DND-41 (cell line): ENCODE measurements around the gene PI4KA.

Source experiments
- ATAC-seq: fragments of 200-7000 bp; cut with Tn5 transposase; 3 replicates; pipeline ENCODE4 v1.9.1; 2021; ENCODE audit warnings: low read depth; ENCODE audit not compliant: insufficient read depth
- DNase-seq: peaks from one replicate; pipeline ENCODE4 v3.0.0-alpha.2; 2020
- H2AFZ ChIP-seq: 2 replicates; pipeline ENCODE4 v1.6.0; 2012; ENCODE audit warnings: low read depth, low read length
- H3K27ac ChIP-seq: 2 replicates; pipeline ENCODE4 v1.5.1; 2012; ENCODE audit warnings: low read length, inconsistent platforms
- H3K27me3 ChIP-seq: fragments of 200-600 bp; sonication (generic); 2 replicates; pipeline ENCODE4 v1.6.0; 2012; ENCODE audit warnings: low read length, mild to moderate bottlenecking, inconsistent platforms; ENCODE audit not compliant: insufficient read depth, poor library complexity
- H3K36me3 ChIP-seq: 2 replicates; pipeline ENCODE4 v1.5.1; 2012; ENCODE audit warnings: low read length, inconsistent platforms; ENCODE audit not compliant: insufficient read depth
- H3K4me1 ChIP-seq: 2 replicates; pipeline ENCODE4 v1.5.1; 2012; ENCODE audit warnings: mild to moderate bottlenecking, low read length; ENCODE audit not compliant: insufficient read depth
- H3K4me2 ChIP-seq: 2 replicates; pipeline ENCODE4 v1.6.0; 2012; ENCODE audit warnings: mild to moderate bottlenecking, moderate library complexity, low read length, inconsistent platforms; ENCODE audit not compliant: insufficient read depth
- H3K4me3 ChIP-seq, 2 experiments: fragments of 200-600 bp in 1 of 2; shearing (Covaris generic) in 1 of 2; 2 replicates each; pipeline ENCODE4 v1.5.1; 2012 to 2016; ENCODE audit warnings: inconsistent platforms in 2 of 2, low read length in 2 of 2, mild to moderate bottlenecking in 2 of 2, low read depth in 1 of 2, moderate library complexity in 1 of 2
- H3K79me2 ChIP-seq: 2 replicates; pipeline ENCODE4 v1.6.0; 2012; ENCODE audit warnings: low read length, inconsistent platforms; ENCODE audit not compliant: insufficient read depth
- H3K9ac ChIP-seq: 2 replicates; pipeline ENCODE4 v1.6.0; 2012; ENCODE audit warnings: low read depth, mild to moderate bottlenecking, inconsistent platforms, low read length, moderate library complexity
- H3K9me3 ChIP-seq: 2 replicates; pipeline ENCODE4 v1.5.1; 2012; ENCODE audit warnings: low read length, moderate library complexity, mild to moderate bottlenecking, inconsistent platforms; ENCODE audit not compliant: insufficient read depth, severe bottlenecking
- H4K20me1 ChIP-seq: 2 replicates; pipeline ENCODE4 v1.6.0; 2012; ENCODE audit warnings: low read length; ENCODE audit not compliant: insufficient read depth
- EZH2 ChIP-seq: IDR thresholded peaks from 3 replicates; pipeline ENCODE4 v1.6.1; 2012; ENCODE audit warnings: borderline replicate concordance, low read depth, mild to moderate bottlenecking, moderate library complexity, low read length, inconsistent platforms; ENCODE audit not compliant: severe bottlenecking
- TF ChIP-seq, protein P1 (sequence below): IDR thresholded peaks from 2 replicates; pipeline ENCODE4 v1.5.1; 2012; ENCODE audit warnings: borderline replicate concordance, low read length, moderate library complexity, mild to moderate bottlenecking; ENCODE audit not compliant: poor library complexity, severe bottlenecking; ENCODE audit errors: extremely low read depth

The PI4KA gene

DNA sequence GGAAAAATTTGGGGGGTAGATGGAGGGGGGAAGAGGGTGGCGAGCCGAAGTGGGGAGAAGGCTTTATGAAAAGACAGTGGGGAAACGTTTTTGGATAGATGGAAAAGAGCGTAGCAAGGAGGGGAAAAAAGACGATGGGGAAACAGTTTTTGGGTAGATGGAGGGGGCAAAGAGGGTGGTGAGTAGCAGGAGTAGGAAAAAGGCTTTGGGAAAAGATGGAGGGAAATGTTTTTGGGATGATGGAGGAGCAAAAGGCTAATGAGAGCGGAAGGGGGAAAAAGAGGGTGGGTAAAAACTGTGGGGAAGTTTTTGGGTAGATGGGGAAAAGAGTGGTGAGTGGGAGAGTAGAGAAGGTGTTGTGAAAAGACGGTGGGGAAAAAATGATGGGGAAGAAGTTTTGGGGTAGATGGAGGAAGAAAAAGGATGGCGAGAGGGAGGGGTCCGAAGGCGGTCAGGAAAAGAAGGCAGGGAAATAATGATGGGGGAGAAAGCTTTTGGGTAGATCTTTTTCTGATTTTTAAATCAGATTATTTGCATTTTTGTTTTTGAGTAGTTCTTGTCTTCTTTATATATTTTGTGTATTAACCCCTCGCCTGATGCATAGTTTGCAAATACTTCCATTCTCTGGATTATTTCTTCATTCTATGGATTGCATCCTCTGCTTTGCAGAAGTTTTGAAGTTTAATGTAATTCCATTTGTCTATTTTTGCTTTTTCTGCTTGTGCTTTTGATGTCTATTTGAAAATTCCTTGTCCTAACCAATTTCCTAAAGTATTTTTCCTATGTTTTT is 200.0 kb downstream of the PI4KA start:
- ATAC-seq (no peak), DNase-seq (no peak)
- Histone ChIP-seq H3K27me3 (peaks cover 10% of the 10 kb centered on the region), H4K20me1 (no peaks in the 10 kb centered on the region), H3K4me3 (no peak overlapping the region), H3K9me3 (no peaks in the 10 kb centered on the region), H3K36me3 (no peaks in the 10 kb centered on the region), H3K4me1 (no peaks in the 10 kb centered on the region), H3K9ac (no peak overlapping the region), H3K27ac (no peak overlapping the region), H2AFZ (no peak overlapping the region), H3K79me2 (no peaks in the 10 kb centered on the region), H3K4me2 (no peak overlapping the region)
- TF ChIP-seq, protein P1, sequence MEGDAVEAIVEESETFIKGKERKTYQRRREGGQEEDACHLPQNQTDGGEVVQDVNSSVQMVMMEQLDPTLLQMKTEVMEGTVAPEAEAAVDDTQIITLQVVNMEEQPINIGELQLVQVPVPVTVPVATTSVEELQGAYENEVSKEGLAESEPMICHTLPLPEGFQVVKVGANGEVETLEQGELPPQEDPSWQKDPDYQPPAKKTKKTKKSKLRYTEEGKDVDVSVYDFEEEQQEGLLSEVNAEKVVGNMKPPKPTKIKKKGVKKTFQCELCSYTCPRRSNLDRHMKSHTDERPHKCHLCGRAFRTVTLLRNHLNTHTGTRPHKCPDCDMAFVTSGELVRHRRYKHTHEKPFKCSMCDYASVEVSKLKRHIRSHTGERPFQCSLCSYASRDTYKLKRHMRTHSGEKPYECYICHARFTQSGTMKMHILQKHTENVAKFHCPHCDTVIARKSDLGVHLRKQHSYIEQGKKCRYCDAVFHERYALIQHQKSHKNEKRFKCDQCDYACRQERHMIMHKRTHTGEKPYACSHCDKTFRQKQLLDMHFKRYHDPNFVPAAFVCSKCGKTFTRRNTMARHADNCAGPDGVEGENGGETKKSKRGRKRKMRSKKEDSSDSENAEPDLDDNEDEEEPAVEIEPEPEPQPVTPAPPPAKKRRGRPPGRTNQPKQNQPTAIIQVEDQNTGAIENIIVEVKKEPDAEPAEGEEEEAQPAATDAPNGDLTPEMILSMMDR, result no peak
- no peak for TF ChIP-seq EZH2

DNA sequence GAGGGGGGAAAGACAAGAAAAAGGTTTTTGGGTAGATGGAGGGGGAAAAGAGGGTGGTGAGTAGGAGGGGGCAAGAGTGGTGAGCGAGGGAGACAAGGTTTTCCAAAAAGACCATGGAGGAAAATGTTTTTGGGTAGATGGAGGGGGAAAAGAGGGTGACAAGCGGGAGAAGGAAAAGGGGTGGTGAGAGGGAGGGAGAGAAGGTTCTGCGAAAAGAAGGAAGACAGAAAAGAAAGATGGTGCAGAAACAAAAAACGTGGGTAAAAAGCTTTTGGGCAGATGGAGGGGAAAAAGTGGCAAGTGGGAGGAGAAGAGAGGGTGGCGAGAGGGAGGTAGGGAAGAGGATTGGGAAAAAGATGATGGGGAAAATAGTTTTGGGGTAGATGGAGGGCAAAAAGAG is 200.6 kb downstream of the PI4KA start:
- ATAC-seq, result no peak
- no peaks in the 10 kb centered on the region for H3K36me3 ChIP-seq
- H3K4me3 ChIP-seq, result no peak overlapping the region
- peaks cover 9% of the 10 kb centered on the region for H3K27me3 ChIP-seq
- no peaks in the 10 kb centered on the region for H3K9me3 ChIP-seq
- no peak overlapping the region for H3K4me2 ChIP-seq
- DNase-seq, result no peak
- TF ChIP-seq, protein P1, result no peak
- no peak for TF ChIP-seq EZH2
- H3K79me2 ChIP-seq, result no peaks in the 10 kb centered on the region
- no peak overlapping the region for H3K27ac ChIP-seq
- H3K9ac ChIP-seq, result no peak overlapping the region
- H2AFZ ChIP-seq, result no peak overlapping the region
- H4K20me1 ChIP-seq, result no peaks in the 10 kb centered on the region
- no peaks in the 10 kb centered on the region for H3K4me1 ChIP-seq
